SK-N-DZ (cell line): ENCODE measurements around the gene NNT.
A peak's percentile ranks its signal among the peaks of the same experiment; 100 is the strongest.

Source experiments
- DNase-seq: peaks from one replicate; pipeline ENCODE4 v3.0.0-alpha.2; 2015; ENCODE audit warnings: low spot score

The NNT gene

GRCh38 chr5:43622074-43622473 lies 19.1 kb downstream of the NNT start:
- no peak for DNase-seq

DNA sequence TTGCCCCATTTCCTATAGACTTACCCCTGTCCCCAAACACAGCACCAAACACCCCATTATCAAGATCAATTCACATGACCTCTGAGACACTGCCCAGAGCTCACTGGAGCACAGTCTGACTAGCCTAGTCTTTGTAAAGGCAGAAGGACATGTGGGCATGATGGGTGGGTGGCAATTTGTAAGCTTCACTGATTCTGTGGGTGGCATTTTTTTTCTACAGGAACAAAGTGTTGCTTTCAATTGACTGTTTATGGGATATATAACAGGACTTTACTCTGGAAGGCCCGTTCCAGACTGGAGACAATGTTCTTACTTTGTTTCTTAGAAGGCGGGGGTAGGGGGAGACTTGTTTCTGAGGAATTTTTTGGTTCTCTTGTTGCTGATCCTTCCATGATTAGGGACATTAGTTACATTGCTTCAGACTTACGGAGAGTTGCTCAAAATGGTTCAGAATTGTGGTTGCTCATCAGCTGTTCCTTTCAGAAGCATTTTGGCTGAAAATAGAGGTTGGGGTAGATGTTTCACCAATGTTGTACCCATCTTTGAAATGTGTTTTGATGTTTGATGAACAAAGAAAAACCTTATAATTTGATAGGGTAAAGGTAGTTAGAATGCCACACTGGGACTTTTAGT lies 20.2 kb downstream of the NNT start:
- DNase-seq, result no peak

DNA sequence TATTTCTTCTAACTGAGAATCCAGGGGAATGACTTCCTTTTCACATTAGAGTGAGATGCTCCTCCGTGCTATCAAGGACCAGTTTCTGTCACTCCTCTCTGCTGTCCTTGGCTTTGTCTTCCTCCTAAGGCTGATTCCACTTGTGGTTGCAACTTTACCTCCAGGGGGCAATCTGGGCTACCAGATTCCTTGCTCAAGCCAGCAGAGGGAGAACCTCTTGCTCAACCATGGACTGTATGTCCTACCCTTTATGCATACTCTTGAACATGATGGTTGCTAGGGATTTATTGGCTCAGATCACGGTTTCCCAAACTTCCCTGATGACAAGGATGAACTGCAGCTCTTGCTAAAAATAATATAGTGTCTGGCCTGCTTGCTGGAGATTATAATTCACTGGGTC lies 24.0 kb downstream of the NNT start:
- peak; percentile 72 for DNase-seq

DNA sequence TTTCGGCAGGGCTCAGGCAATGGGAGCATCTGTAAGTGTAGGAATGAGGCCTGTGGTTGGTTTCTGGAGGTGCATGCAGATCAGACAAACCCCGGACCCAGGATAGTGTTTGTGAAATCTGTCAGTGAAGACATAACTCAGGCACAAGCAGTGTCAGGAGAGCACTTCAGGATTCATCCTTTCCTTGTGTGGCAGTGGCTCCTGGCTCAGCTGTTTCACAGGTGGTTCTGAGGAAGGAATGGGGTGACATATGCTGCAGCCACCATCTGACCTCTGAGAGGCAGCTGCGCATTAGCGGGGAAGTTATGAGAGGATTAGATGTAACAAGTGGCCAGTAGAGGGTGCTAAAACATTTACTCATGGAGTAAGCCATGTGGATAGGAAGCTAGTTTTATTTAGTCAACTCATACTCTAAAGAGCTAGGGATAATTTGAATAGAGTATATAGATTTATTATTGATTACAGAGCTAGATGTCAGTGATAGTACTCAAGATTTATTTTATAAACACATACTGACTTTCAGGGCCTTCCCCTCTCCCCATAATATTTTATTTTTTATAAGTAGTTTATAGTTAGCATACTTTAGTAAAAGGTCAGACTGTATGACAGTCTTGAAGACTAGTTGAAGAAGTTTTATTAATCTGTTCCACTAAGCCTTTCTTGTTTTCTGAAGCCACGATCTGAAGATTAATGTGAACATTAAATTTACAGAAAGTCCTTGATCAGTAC lies 28.4 kb downstream of the NNT start:
- peak; percentile 81 for DNase-seq

DNA sequence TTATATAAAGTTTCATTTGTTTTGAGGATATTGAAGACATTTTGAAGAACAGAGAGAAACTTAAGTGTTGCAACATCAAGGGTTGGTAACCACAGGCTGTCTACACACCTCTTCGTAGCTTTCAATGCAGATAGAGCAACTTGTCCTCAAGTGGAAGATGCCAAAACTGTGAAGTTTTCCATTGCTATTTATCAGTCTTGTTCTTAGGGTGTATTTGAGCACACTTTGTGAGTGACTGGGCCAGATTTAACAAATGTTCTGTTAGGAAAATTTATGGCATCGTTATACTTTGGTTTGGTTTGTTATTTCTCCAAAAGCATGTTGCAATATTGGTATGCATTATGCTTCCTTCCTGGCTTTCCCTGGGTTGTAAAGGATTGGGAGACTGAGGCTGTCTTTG lies 31.6 kb downstream of the NNT start:
- no peak for DNase-seq

- DNase-seq, result no peak
These were observed 32.4 kb downstream of the NNT start for GRCh38 chr5:43635374-43635773.

- DNase-seq, result no peak
These were observed 33.1 kb downstream of the NNT start for GRCh38 chr5:43636076-43636475.

GRCh38 chr5:43637416-43637815 lies 34.4 kb downstream of the NNT start:
- DNase-seq, result no peak

- no peak for DNase-seq
These were observed 35.1 kb downstream of the NNT start for GRCh38 chr5:43638107-43638506.

GRCh38 chr5:43638546-43638945 lies 35.6 kb downstream of the NNT start:
- DNase-seq, result no peak

- DNase-seq, result no peak
These were observed 36.6 kb downstream of the NNT start for GRCh38 chr5:43639566-43639965.

DNA sequence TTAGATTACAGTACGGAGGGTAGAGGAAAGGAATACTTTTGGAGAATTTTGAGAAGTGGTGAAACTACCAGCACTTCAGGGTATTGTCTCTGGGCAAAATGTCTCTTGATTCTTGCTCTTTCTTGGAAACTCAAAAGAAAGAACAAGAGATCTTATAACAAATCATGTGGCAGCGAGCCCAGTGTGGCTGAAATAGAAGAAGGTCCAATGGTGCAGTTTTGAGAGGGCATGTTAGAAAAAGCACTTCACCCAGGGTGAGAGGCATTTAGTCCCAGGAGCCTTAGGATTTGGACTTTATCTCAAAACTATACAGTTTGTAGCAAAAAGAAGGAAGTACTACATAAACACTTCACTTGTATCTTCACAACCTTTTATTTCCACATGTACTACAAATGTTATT lies 39.4 kb downstream of the NNT start:
- no peak for DNase-seq

- no peak for DNase-seq
These were observed 40.3 kb downstream of the NNT start for GRCh38 chr5:43643327-43643726.

GRCh38 chr5:43643750-43644149 lies 40.8 kb downstream of the NNT start:
- no peak for DNase-seq

DNA sequence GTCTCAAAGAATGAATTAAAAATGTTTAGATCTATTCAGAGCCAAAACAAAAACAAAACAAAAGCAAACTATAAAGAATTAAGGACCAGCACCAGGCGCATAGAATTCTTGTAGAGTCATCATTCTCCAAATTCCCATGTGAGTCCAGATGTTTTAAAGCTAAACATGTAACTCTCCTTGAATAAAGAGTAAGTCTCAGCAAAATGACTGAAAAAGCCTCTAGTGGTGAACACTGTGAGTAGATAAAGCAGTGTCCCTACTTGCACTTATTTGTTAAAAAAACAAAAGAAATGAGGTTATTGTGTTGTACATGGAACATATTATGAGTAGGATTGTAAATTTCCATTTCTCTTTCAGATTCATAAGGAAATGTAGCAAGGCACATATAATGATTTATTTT lies 44.0 kb downstream of the NNT start:
- no peak for DNase-seq

DNA sequence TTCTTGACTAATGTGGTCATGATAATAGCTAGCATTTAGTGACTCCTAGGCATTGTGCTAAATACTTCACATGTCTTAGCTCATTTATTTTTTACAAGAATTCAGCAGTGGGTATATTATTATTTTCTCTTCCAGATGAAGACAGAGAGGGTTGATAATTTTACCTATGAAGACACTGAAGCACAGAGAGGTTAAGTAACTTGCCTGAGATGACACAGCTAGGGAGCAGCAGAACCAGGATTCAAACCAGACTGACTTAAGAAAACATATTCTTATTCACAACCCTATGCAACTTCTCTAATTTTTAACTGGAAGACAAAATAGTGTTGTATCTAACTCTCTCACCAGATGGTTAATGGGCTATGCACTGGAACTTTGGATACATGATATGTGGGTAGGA lies 44.8 kb downstream of the NNT start:
- no peak for DNase-seq

- no peak for DNase-seq
These were observed 45.6 kb downstream of the NNT start for GRCh38 chr5:43648499-43649124.

GRCh38 chr5:43649256-43649655 lies 46.3 kb downstream of the NNT start:
- no peak for DNase-seq

GRCh38 chr5:43652537-43653302 lies 49.7 kb downstream of the NNT start:
- no peak for DNase-seq

DNA sequence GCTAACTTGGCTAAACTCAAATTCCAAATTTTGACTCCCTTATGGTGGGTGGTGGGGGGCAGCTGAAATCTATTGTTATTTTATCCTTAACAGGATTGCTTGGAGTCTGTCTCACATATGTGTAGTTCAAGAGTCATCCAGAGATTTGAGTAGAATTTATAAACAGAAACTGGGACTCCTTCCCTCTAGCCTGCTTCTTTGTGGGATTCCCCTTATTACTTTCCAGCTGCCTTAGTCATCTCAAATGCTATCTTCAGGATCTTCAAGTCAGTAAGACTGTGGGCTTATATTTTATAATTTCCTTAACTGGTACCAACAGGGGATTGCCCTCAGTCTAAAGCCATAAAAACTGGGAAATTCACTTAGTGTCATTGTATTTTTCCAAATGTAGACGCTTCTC lies 55.5 kb downstream of the NNT start:
- no peak for DNase-seq

DNA sequence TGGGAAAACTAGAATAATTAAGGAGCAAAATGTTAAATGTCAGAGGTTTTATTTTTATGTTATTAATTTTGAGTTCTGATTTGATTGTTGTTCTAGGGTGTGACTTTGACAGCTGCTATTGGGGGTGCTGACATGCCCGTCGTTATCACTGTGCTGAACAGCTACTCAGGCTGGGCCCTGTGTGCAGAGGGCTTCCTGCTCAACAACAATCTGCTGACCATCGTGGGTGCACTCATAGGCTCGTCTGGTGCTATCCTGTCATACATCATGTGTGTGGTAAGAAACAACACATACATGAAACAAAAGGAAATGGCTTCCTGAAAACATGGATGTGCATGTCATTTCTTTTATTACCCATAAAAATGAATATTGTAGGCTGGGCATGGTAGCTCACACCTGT lies 56.1 kb downstream of the NNT start:
- DNase-seq, result no peak

- DNase-seq, result peak; percentile 37
These were observed 58.1 kb downstream of the NNT start for GRCh38 chr5:43661102-43661501.
